ENCODE data around the gene PM20D2. TPM values are rescaled to one million over a fixed set of nuclear protein-coding genes. Genes with fewer than 3 reads are reported as not detected.

Gene PM20D2
- total and polyA plus RNA-seq, 7 experiments from 2014 or later = 4.6 to 12.7 (median 8.2) TPM

DNA sequence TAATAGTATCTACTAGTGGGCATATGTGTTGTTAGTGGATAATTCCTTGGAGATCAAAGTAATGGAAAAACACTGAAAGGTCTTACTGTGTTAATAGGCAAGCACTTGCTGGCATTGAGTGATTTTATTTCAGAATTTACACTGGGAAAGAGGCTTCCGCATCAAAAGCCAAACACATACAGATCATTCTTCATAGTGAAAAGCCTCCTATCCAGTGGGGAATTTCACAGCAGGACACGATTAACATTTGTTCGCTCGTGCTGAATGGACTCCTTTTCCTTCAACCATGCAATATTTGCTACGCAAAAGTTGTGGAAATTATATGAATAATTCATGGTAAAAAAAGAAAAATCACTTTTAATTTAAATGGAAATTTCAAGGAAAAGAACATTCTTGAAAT lies 44.9 kb downstream of the PM20D2 start:
- ATAC-seq = no peak
- intact Hi-C loops (cut with micrococcal nuclease) = no loop called here
- no peaks in the 10 kb centered on the region for H3K36me3 ChIP-seq (ENCODE audit: control insufficient read depth in 2 of 3, insufficient read depth in 3 of 3, low read length in 3 of 3)
- no peak overlapping the region for H3K4me3 Mint-ChIP-seq
- H3K9me3 Mint-ChIP-seq = peaks cover 8 to 29% (median 19%) of the 10 kb centered on the region in 11 donors
- peaks cover 8 to 20% (median 13%) of the 10 kb centered on the region in 5 donors for H3K27me3 Mint-ChIP-seq
- ChIA-PET POLR2A (no interaction called here), CTCF (no interaction called here)
- H3K4me3 ChIP-seq (ENCODE audit: low read length) = no peak overlapping the region
- H3K4me1 ChIP-seq (ENCODE audit: control insufficient read depth in 2 of 2, insufficient read depth in 2 of 2, low read length in 2 of 2) = no peaks in the 10 kb centered on the region
- H3K4me1 Mint-ChIP-seq = no peaks in the 10 kb centered on the region
- DNase-seq = no peak
- H3K27ac Mint-ChIP-seq = no peak overlapping the region
- peaks cover 0 to 13% (median 0%) of the 10 kb centered on the region in 3 experiments for H3K9me3 ChIP-seq (ENCODE audit: control insufficient read depth in 2 of 3, low read length in 3 of 3)
- H3K36me3 Mint-ChIP-seq = peaks cover 0 to 11% (median 3%) of the 10 kb centered on the region in 5 donors
- no peaks in the 10 kb centered on the region for H3K27me3 ChIP-seq (ENCODE audit: control insufficient read depth in 2 of 2, insufficient read depth in 2 of 2, low read length in 2 of 2)
- H3K27ac ChIP-seq (ENCODE audit: low read depth, low read length) = no peak overlapping the region

DNA sequence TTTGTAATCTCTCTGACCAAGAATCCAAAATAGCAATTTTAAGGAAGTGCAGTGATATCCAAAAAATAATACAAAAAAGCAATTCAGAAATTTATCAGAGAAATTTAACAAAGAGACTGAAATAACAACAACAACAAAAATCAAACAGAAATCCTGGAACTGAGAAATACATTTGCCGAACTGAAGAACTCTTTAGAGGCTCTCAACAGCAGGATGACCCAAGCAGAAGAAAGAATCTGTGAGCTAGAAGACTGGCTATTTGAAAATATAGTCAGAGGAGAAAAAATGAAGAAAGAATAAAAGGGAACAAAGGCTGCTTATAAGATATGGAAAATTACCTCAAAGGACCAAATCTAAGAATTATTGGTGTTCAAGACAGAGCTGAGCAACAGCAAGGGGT lies 48.7 kb downstream of the PM20D2 start:
- no peaks in the 10 kb centered on the region for H3K4me1 ChIP-seq (ENCODE audit: control insufficient read depth in 2 of 2, insufficient read depth in 2 of 2, low read length in 2 of 2)
- no peak overlapping the region for H3K27ac Mint-ChIP-seq
- no peak overlapping the region for H3K4me3 Mint-ChIP-seq
- intact Hi-C loops (cut with micrococcal nuclease) = no loop called here
- no peaks in the 10 kb centered on the region for H3K36me3 ChIP-seq (ENCODE audit: control insufficient read depth in 2 of 3, insufficient read depth in 3 of 3, low read length in 3 of 3)
- ChIA-PET CTCF (no interaction called here), POLR2A (no interaction called here)
- peaks cover 8 to 35% (median 19%) of the 10 kb centered on the region in 11 donors for H3K9me3 Mint-ChIP-seq
- no peak for DNase-seq
- no peaks in the 10 kb centered on the region for H3K4me1 Mint-ChIP-seq
- H3K36me3 Mint-ChIP-seq = peaks cover 0 to 11% (median 3%) of the 10 kb centered on the region in 5 donors
- peaks cover 7 to 20% (median 11%) of the 10 kb centered on the region in 5 donors for H3K27me3 Mint-ChIP-seq
- ATAC-seq = no peak
- H3K27ac ChIP-seq (ENCODE audit: low read depth, low read length) = no peak overlapping the region
- no peaks in the 10 kb centered on the region for H3K27me3 ChIP-seq (ENCODE audit: control insufficient read depth in 2 of 2, insufficient read depth in 2 of 2, low read length in 2 of 2)
- no peak overlapping the region for H3K4me3 ChIP-seq (ENCODE audit: low read length)
- peaks cover 0 to 15% (median 0%) of the 10 kb centered on the region in 3 experiments for H3K9me3 ChIP-seq (ENCODE audit: control insufficient read depth in 2 of 3, low read length in 3 of 3)

DNA sequence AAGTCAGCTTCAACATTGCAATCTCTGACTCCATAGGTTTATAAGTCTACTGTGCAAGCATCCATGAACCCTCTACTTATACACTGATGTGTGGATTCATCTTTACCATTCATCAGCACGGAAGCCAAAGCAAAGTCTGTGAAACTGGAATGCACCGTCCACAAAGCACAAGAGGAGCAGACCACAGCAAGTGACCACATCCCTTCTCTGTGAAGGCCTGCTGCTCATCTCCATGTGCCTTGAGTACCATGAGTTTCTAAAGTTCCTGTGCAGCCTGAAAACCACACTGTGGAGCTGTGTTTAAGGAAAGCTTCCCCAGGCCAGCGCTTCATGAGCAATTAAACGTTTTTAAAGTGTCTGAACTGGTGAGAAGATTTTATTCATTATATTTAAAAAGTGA lies 51.3 kb downstream of the PM20D2 start:
- no peaks in the 10 kb centered on the region for H3K4me1 ChIP-seq (ENCODE audit: control insufficient read depth in 2 of 2, insufficient read depth in 2 of 2, low read length in 2 of 2)
- H3K9me3 ChIP-seq (ENCODE audit: control insufficient read depth in 2 of 3, low read length in 3 of 3) = peaks cover 0 to 15% (median 0%) of the 10 kb centered on the region in 3 experiments
- no peak overlapping the region for H3K27ac Mint-ChIP-seq
- no peaks in the 10 kb centered on the region for H3K4me1 Mint-ChIP-seq
- intact Hi-C loops (cut with micrococcal nuclease) = no loop called here
- no peaks in the 10 kb centered on the region for H3K27me3 ChIP-seq (ENCODE audit: control insufficient read depth in 2 of 2, insufficient read depth in 2 of 2, low read length in 2 of 2)
- ATAC-seq (no peak), DNase-seq (no peak)
- H3K27me3 Mint-ChIP-seq = peaks cover 7 to 20% (median 7%) of the 10 kb centered on the region in 5 donors
- no peaks in the 10 kb centered on the region for H3K36me3 ChIP-seq (ENCODE audit: control insufficient read depth in 2 of 3, insufficient read depth in 3 of 3, low read length in 3 of 3)
- H3K9me3 Mint-ChIP-seq = peaks cover 8 to 35% (median 18%) of the 10 kb centered on the region in 11 donors
- no peak overlapping the region for H3K4me3 ChIP-seq (ENCODE audit: low read length)
- no peak overlapping the region for H3K27ac ChIP-seq (ENCODE audit: low read depth, low read length)
- ChIA-PET CTCF (no interaction called here), POLR2A (no interaction called here)
- no peak overlapping the region for H3K4me3 Mint-ChIP-seq
- H3K36me3 Mint-ChIP-seq = peaks cover 0 to 11% (median 3%) of the 10 kb centered on the region in 5 donors

GRCh38 chr6:89198235-89198634 lies 52.4 kb downstream of the PM20D2 start:
- H3K4me3 ChIP-seq (ENCODE audit: low read length) = no peak overlapping the region
- Mint-ChIP-seq H3K36me3 (peaks cover 0 to 11% (median 0%) of the 10 kb centered on the region in 5 donors), H3K27ac (no peak overlapping the region), H3K4me1 (no peaks in the 10 kb centered on the region), H3K9me3 (peaks cover 6 to 30% (median 14%) of the 10 kb centered on the region in 11 donors), H3K27me3 (peaks cover 2 to 10% (median 7%) of the 10 kb centered on the region in 5 donors), H3K4me3 (no peak overlapping the region)
- DNase-seq (no peak), ATAC-seq (no peak)
- no peaks in the 10 kb centered on the region for H3K36me3 ChIP-seq (ENCODE audit: control insufficient read depth in 2 of 3, insufficient read depth in 3 of 3, low read length in 3 of 3)
- intact Hi-C loops (cut with micrococcal nuclease) = no loop called here
- H3K4me1 ChIP-seq (ENCODE audit: control insufficient read depth in 2 of 2, insufficient read depth in 2 of 2, low read length in 2 of 2) = no peaks in the 10 kb centered on the region
- peaks cover 0 to 15% (median 0%) of the 10 kb centered on the region in 3 experiments for H3K9me3 ChIP-seq (ENCODE audit: control insufficient read depth in 2 of 3, low read length in 3 of 3)
- H3K27ac ChIP-seq (ENCODE audit: low read depth, low read length) = no peak overlapping the region
- POLR2A ChIA-PET = no interaction called here
- CTCF ChIA-PET = no interaction called here
- no peaks in the 10 kb centered on the region for H3K27me3 ChIP-seq (ENCODE audit: control insufficient read depth in 2 of 2, insufficient read depth in 2 of 2, low read length in 2 of 2)

GRCh38 chr6:89199579-89199978 lies 53.7 kb downstream of the PM20D2 start:
- Histone ChIP-seq H3K9me3 (ENCODE audit: control insufficient read depth in 2 of 3, low read length in 3 of 3) (peaks cover 0 to 10% (median 0%) of the 10 kb centered on the region in 3 experiments), H3K27ac (ENCODE audit: low read depth, low read length) (no peak overlapping the region), H3K27me3 (ENCODE audit: control insufficient read depth in 2 of 2, insufficient read depth in 2 of 2, low read length in 2 of 2) (no peaks in the 10 kb centered on the region), H3K36me3 (ENCODE audit: control insufficient read depth in 2 of 3, insufficient read depth in 3 of 3, low read length in 3 of 3) (no peaks in the 10 kb centered on the region), H3K4me1 (ENCODE audit: control insufficient read depth in 2 of 2, insufficient read depth in 2 of 2, low read length in 2 of 2) (no peaks in the 10 kb centered on the region), H3K4me3 (ENCODE audit: low read length) (no peak overlapping the region)
- Mint-ChIP-seq H3K27me3 (peaks cover 0 to 6% (median 3%) of the 10 kb centered on the region in 5 donors), H3K36me3 (peaks cover 0 to 5% (median 0%) of the 10 kb centered on the region in 5 donors), H3K27ac (no peak overlapping the region), H3K9me3 (peaks cover 4 to 17% (median 11%) of the 10 kb centered on the region in 11 donors), H3K4me1 (no peaks in the 10 kb centered on the region), H3K4me3 (no peak overlapping the region)
- POLR2A ChIA-PET = no interaction called here
- intact Hi-C loops (cut with micrococcal nuclease) = no loop called here
- no peak for DNase-seq
- no peak for ATAC-seq
- CTCF ChIA-PET = no interaction called here

GRCh38 chr6:89200706-89201215 lies 54.9 kb downstream of the PM20D2 start:
- peaks cover 0 to 6% (median 2%) of the 10 kb centered on the region in 11 donors for H3K9me3 Mint-ChIP-seq
- H3K4me1 Mint-ChIP-seq = no peaks in the 10 kb centered on the region
- CTCF ChIA-PET = interaction anchor here (0.6 kb wide), 1 partner anchor 92 kb away, joined by 3 read pairs; no protein-coding TSS in a partner anchor

DNA sequence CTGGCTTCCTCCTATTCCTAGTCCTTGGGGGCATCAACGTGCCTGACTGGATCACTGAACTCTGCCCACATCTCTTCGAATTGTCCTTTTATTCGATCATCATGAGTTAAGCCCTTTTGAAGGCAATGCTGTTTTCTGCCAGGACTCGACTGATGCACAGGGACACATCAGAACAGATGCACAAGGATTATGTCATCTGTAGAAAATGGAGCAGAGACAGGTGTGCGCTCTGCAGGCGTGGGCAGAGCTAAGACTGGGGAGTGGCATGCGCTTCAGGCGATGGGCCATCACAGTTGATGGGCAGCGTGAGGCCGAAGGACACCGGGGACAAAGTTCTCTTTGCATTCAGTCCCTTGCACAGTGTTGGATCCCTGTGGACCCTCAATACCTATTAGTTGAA lies 58.2 kb downstream of the PM20D2 start:
- no peaks in the 10 kb centered on the region for H3K4me1 ChIP-seq (ENCODE audit: control insufficient read depth in 2 of 2, insufficient read depth in 2 of 2, low read length in 2 of 2)
- H3K36me3 ChIP-seq (ENCODE audit: control insufficient read depth in 2 of 3, insufficient read depth in 3 of 3, low read length in 3 of 3) = no peaks in the 10 kb centered on the region
- DNase-seq (no peak), ATAC-seq (no peak)
- no peak overlapping the region for H3K4me3 Mint-ChIP-seq
- no peaks in the 10 kb centered on the region for H3K27me3 ChIP-seq (ENCODE audit: control insufficient read depth in 2 of 2, insufficient read depth in 2 of 2, low read length in 2 of 2)
- H3K9me3 Mint-ChIP-seq = no peaks in the 10 kb centered on the region
- CTCF ChIA-PET = no interaction called here
- H3K27me3 Mint-ChIP-seq = no peaks in the 10 kb centered on the region
- no peak overlapping the region for H3K4me3 ChIP-seq (ENCODE audit: low read length)
- H3K27ac Mint-ChIP-seq = no peak overlapping the region
- intact Hi-C loops (cut with micrococcal nuclease) = no loop called here
- H3K4me1 Mint-ChIP-seq = peaks cover 0 to 3% (median 0%) of the 10 kb centered on the region in 7 donors
- no peaks in the 10 kb centered on the region for H3K9me3 ChIP-seq (ENCODE audit: control insufficient read depth in 2 of 3, low read length in 3 of 3)
- H3K36me3 Mint-ChIP-seq = no peaks in the 10 kb centered on the region
- no peak overlapping the region for H3K27ac ChIP-seq (ENCODE audit: low read depth, low read length)
- POLR2A ChIA-PET = no interaction called here

More at GRCh38 chr6:89200706-89201215, 54.9 kb downstream of the PM20D2 start:
- H3K4me3 ChIP-seq (ENCODE audit: low read length) = no peak overlapping the region
- Mint-ChIP-seq H3K27me3 (peaks cover 0 to 3% (median 0%) of the 10 kb centered on the region in 5 donors), H3K27ac (no peak overlapping the region), H3K4me3 (no peak overlapping the region), H3K36me3 (no peaks in the 10 kb centered on the region)
- no peaks in the 10 kb centered on the region for H3K4me1 ChIP-seq (ENCODE audit: control insufficient read depth in 2 of 2, insufficient read depth in 2 of 2, low read length in 2 of 2)
- H3K9me3 ChIP-seq (ENCODE audit: control insufficient read depth in 2 of 3, low read length in 3 of 3) = peaks cover 0 to 1% (median 0%) of the 10 kb centered on the region in 3 experiments
- DNase-seq (no peak), ATAC-seq (no peak)
- no peak overlapping the region for H3K27ac ChIP-seq (ENCODE audit: low read depth, low read length)
- POLR2A ChIA-PET = no interaction called here
- intact Hi-C loops (cut with micrococcal nuclease) = no loop called here
- no peaks in the 10 kb centered on the region for H3K27me3 ChIP-seq (ENCODE audit: control insufficient read depth in 2 of 2, insufficient read depth in 2 of 2, low read length in 2 of 2)
- no peaks in the 10 kb centered on the region for H3K36me3 ChIP-seq (ENCODE audit: control insufficient read depth in 2 of 3, insufficient read depth in 3 of 3, low read length in 3 of 3)
